ENCODE measurements around the gene SLC25A19. TPM values are rescaled to one million over a fixed set of nuclear protein-coding genes. Genes with fewer than 3 reads are reported as not detected.

The SLC25A19 gene
- total RNA-seq, 1 experiment from 2014 or later: 29.0 TPM

- CTCF ChIA-PET: interaction anchor here (0.7 kb wide), 1 partner anchor 85 kb away, joined by 11 read pairs; no protein-coding TSS in a partner anchor
- Histone ChIP-seq H3K9me3 (ENCODE audit: control insufficient read depth, insufficient read depth, low read depth, low read length) (no peaks in the 10 kb centered on the region), H3K4me3 (ENCODE audit: low read depth in 2 of 2, low read length in 2 of 2) (no peak overlapping the region), H3K27ac (ENCODE audit: low read length) (no peak overlapping the region), H3K36me3 (ENCODE audit: control insufficient read depth, insufficient read depth, low read length) (no peaks in the 10 kb centered on the region), H3K27me3 (ENCODE audit: control insufficient read depth, insufficient read depth, low read length) (no peaks in the 10 kb centered on the region), H3K4me1 (ENCODE audit: control insufficient read depth, insufficient read depth, low read length) (no peaks in the 10 kb centered on the region)
- BruUV-seq (replicated peaks): no TSS peak
- in situ Hi-C loops (cut with HindIII; ENCODE audit: low pct_unique_long_range_greater_than_20kb, low sequenced_read_pairs): no loop called here
- TF ChIP-seq CTCF (IDR thresholded peaks at IDR 0.05) (no peak), REST (IDR thresholded peaks at IDR 0.05; ENCODE audit: insufficient read depth in 1 of 2, low read depth in 2 of 2, low read length in 1 of 2) (no peak), TCF7L2 (IDR thresholded peaks at IDR 0.05; ENCODE audit: low read depth, low read length) (no peak), POLR2AphosphoS5 (IDR thresholded peaks at IDR 0.05; ENCODE audit: low read depth, low read length) (no peak), SIN3A (IDR thresholded peaks at IDR 0.05; ENCODE audit: borderline replicate concordance, insufficient read depth, low read depth, low read length) (no peak)
- intact Hi-C loops (cut with micrococcal nuclease; ENCODE audit: unreplicated experiment): no loop called here
- POLR2A ChIA-PET: no interaction called here
- no peak for DNase-seq (ENCODE audit: low read depth, low spot score)
- no peak for ATAC-seq
These were observed 29.5 kb upstream of the SLC25A19 start for GRCh38 chr17:75318615-75319222.

- in situ Hi-C loops (cut with HindIII; ENCODE audit: low pct_unique_long_range_greater_than_20kb, low sequenced_read_pairs): no loop called here
- POLR2A ChIA-PET: no interaction called here
- no peak overlapping the region for H3K4me3 ChIP-seq (ENCODE audit: low read depth in 2 of 2, low read length in 2 of 2)
These were observed 29.0 kb upstream of the SLC25A19 start for GRCh38 chr17:75318211-75318610.

More at GRCh38 chr17:75318211-75318610, 29.0 kb upstream of the SLC25A19 start:
- Histone ChIP-seq H3K9me3 (ENCODE audit: control insufficient read depth, insufficient read depth, low read depth, low read length) (no peaks in the 10 kb centered on the region), H3K27me3 (ENCODE audit: control insufficient read depth, insufficient read depth, low read length) (no peaks in the 10 kb centered on the region), H3K27ac (ENCODE audit: low read length) (no peak overlapping the region), H3K4me1 (ENCODE audit: control insufficient read depth, insufficient read depth, low read length) (no peaks in the 10 kb centered on the region), H3K36me3 (ENCODE audit: control insufficient read depth, insufficient read depth, low read length) (no peaks in the 10 kb centered on the region)
- ATAC-seq (no peak), DNase-seq (ENCODE audit: low read depth, low spot score) (no peak)
- intact Hi-C loops (cut with micrococcal nuclease; ENCODE audit: unreplicated experiment): no loop called here
- TF ChIP-seq REST (IDR thresholded peaks at IDR 0.05; ENCODE audit: insufficient read depth in 1 of 2, low read depth in 2 of 2, low read length in 1 of 2) (no peak), POLR2AphosphoS5 (IDR thresholded peaks at IDR 0.05; ENCODE audit: low read depth, low read length) (no peak), SIN3A (IDR thresholded peaks at IDR 0.05; ENCODE audit: borderline replicate concordance, insufficient read depth, low read depth, low read length) (no peak), TCF7L2 (IDR thresholded peaks at IDR 0.05; ENCODE audit: low read depth, low read length) (no peak), CTCF (IDR thresholded peaks at IDR 0.05) (no peak)
- CTCF ChIA-PET: no interaction called here
- no TSS peak for BruUV-seq (replicated peaks)
